Fibroblast of peridontal ligament (primary cell): ENCODE measurements around the gene PRTFDC1.
A peak's percentile ranks its signal among the peaks of the same experiment; 100 is the strongest.
"Not testable (repeated sequence)": the region's sequence is repeated elsewhere in the genome, so short reads cannot be mapped to it uniquely, and the experiment has no call there.

ENCODE experiments used
- DNase-seq: peaks from one replicate; pipeline ENCODE4 v3.0.0-alpha.2; 2010; ENCODE audit errors: extremely low read depth

Gene PRTFDC1

DNA sequence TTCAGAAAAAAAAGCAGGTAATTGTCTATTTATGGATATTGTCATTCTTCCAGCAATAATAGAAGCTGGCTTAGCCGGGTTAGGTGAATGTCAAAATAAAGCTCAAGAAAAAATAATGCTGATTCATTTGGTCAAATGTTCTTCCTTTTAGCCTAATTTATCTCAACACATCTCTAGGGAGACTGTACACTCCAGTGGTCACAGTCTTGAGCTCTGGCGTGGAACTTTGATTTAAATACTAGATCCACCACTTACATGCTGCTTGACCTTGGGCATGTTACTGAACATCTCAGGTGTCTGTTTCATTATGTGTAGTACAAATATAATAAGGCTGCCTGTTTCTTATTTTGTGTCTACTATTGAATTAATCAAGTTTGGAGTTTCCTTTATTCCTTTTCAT, 22.0 kb downstream of the PRTFDC1 start:
- DNase-seq, result no peak

DNA sequence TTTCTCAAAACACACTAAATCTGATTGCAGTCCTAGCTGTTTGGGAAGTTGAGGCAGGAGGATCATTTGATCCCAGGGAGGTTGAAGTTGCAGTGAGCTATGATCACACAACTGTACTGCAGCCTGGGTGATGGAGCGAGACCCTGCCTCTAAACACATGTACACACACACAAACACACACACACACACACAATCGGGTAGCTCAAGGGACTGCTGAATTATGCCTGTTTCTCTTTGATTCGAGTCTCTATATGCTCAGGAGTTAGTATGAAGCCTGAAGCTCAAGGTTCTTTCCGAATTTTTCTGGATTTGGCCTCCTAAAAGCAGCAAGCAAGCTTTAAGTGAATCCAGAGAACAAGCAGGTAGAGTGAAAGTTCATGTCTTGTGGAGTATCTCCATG, 22.5 kb downstream of the PRTFDC1 start:
- DNase-seq, result no peak

DNA sequence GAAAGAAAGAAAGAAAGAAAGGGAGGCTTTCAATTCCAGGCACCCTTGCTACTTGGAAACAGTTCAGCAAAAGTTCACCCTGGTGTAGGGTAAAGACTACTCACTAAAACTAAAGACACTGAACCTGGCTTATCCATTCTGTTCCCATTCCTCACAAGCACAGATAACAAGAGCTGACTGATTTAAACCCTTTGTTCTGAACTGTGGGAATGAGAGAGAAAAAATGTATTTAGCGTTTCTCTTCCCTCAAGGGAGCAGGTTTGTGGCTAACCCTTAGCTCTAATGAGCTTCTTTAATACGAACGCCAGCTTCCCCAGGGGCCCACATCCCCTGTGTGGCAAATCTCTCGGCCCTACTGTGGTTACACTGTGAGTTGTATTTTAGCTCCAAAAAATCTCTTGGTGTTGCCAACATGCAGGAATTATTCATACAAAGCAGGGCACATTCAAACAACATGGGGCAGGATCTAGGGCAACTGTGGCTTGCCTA, 23.3 kb downstream of the PRTFDC1 start:
- DNase-seq, result peak; percentile 97

DNA sequence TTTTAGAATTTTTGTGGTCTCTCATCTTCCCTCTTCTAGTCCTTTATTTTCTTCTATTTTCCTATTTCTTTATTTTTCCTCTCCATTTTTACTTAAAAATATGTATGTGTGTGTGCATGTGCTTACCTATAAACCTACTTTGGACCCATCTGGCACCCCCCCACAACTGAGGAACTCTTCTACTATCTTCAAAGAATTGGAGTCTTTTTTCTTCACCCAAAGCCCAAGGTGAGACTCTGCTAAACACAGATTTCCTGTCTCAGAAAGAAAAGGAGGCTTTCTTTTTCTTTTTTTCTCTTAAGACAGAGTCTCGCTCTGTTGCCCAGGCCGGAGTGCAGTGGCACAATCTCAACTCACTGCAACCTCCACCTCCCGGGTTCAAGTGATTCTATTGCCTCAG, 24.2 kb downstream of the PRTFDC1 start:
- DNase-seq, result no peak

DNA sequence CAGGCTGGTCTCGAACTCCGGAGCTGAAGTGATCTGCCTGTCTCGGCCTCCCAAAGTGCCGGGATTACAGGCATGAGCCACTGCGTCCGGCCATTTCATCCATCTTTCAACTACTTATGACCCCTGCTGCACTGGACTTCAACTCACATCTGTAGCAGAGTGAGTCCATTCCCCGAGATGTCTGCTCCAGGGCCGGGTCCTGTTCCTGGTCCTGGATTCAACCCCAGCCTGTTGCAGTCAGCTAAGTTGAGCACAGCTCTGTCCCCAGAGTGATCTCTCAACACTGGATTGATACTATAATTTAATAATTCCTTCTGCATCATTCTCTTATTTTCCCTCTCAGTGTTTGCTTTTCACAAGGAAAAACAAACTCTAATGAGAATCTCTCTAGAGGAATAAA, 25.8 kb downstream of the PRTFDC1 start:
- DNase-seq, result no peak

DNA sequence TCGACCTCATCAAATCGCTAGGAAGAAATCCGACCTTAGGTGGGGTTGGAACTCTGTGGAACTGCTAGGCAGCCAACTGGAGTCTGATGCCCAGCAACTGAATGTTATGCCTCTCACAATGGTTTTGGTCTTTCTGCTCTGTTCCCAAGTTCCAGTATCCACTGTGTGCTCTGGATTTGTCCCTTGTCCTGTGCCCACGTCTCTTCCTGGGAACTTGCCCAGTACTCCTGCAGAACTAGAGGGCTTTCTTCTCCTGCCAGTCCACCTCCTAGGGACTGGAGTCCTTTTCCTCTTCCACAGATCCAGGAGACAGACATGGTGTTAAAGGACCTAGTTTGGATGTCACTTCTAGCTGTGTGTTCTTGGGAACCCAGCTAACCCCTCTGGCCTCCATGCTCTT, 26.6 kb downstream of the PRTFDC1 start:
- no peak for DNase-seq

DNA sequence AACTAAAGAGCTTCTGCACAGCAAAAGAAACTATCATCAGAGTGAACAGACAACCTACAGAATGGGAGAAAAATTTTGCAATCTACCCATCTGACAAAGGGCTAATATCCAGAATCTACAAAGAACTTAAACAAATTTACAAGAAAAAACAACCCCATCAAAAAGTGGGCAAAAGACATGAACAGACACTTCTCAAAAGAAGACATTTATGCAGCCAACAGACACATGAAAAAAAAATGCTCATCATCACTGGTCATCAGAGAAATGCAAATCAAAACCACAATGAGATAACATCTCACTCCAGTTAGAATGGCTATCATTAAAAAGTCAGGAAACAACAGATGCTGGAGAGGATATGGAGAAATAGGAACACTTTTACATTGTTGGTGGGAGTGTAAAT, 27.9 kb downstream of the PRTFDC1 start:
- DNase-seq, result not testable (repeated sequence)

DNA sequence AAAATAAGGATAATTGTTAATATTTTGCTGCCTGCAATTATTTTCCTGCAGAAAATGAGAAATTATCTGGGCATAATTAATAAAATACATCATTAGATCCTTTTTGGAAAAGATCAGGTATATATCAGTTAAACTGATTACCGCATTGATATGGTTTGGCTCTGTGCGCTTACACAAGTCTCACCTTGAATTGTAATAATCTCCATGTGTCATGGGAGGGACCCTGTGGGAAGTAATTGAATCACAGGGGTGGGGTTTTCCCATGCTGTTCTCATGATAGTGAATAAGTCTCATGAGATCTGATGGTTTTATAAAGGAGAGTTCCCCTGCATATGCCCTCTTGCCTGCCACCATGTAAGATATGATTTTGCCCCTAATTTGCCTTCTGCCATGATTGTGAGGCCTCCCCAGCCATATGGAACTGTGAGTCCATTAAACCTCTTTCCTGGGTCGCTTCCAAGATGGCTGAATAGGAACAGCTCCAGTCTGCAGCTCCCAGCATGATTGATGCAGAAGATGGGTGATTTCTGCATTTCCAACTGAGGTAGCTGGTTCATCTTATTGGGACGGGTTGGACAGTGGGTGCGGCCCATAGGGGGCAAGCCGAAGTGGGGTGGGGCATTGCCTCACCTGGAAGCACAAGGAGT, 30.1 kb downstream of the PRTFDC1 start:
- not testable (repeated sequence) for DNase-seq

DNA sequence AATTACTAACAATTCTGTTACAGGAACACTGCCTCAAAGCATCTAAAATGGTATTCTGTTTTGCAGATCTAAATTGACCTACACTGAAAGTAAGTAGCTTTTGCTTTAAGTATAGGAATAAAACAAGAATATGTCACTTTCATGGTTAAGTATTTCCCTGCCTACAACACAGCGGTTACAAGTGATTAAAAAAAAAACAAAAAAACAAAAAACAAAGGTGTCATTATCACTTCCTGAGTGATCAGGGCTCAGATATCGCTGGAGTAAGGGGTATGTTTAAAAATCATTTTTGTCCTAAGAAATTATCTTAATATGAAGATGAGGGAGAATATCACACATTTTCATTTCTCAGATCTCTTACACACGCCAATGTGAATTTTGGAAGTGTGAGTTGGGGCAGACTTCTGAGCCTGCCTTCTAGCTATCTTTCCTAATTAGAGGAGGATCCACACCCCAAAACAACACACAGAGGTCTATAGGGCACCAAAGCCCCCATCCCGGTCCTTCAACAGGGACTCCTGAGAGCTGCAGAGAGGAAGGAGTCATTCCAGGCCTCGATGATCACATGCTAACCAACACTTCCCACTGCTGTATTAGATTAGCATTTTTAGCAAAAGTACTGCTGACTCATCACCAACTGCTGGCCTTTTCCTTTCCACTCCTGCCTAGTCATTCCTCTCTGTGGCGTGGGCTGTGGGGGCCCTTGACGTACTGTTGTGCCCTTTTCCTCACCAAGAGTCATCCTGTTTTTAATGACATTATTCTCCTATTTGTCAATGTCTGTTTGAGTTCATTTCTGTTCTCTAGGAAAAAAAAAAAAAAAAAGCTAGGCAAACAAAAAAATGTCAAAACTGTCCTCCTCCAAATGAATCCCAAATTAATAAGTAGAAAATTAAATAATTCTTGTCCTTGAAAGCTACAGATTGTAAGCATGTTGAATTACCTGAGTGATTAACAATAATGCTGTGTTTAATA, 31.2 kb downstream of the PRTFDC1 start:
- DNase-seq, result peak; percentile 97

DNA sequence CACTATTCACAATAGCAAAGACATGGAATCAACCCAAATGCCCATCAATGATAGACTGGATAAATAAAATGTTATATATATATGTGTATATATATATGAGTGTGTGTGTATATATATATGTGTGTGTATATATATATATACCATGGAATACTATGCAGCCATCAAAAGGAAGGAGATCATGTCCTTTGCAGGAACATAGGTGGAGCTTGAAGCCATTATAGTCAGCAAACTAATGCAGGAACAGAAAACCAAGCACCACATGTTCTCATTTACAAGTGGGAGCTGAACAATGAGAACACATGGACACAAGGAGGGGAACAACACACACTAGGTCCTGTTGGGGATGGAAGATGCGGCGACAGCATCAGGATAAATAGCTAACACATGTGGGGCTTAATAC, 32.2 kb downstream of the PRTFDC1 start:
- DNase-seq, result not testable (repeated sequence)

DNA sequence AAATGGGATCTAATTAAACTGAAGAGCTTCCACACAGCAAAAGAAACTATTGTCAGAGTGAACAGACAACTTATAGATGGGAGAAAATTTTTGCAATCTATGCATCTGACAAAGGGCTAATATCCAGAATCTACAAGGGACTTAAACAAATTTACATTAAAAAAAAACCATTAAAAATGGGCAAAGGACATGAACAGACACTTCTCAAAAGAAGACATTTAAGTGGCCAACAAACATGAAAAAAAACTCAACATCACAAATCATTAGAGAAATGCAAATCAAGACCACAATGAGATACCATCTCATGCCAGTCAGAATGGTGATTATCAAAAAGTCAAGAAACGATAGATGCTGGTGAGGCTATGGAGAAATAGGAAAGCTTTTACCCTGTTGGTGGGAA, 32.8 kb downstream of the PRTFDC1 start:
- not testable (repeated sequence) for DNase-seq

DNA sequence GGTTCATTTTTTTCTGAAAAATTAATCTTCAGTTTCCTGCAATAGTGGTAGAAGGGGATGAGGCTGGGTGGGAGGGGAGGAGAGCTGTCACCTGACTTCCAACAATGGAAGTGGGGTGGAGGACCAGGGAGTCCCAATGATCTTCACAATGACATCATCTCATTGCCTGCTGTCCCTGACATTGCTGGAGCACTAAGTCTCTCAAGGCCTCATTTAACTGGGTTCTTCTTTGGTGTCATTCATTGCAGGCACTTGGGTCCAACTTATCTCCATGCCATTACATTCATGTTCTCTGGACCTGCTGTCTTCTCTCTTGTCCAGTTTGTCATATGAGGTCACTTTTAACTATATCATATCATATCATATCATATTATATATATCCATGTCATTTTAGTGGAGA, 34.4 kb downstream of the PRTFDC1 start:
- DNase-seq, result no peak

DNA sequence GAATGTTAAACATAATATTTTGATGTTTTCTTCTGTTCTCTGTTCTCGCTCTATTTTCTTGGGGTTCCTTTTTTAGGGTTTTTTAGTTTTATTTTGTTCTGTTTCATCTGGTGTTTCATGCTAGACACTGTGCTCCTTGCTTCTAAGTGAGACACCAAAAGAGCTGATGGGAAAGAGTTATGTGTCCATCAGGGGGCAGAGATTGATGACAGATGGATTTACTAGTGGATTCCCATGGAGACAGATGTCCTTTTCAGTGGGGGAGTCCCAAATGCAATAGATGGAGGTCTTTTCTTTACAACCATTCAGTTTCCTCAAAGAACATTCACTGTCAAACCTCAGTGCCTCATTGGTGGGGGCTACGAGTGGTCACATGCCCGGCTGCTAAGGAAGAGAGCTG, 34.9 kb downstream of the PRTFDC1 start:
- DNase-seq, result no peak

DNA sequence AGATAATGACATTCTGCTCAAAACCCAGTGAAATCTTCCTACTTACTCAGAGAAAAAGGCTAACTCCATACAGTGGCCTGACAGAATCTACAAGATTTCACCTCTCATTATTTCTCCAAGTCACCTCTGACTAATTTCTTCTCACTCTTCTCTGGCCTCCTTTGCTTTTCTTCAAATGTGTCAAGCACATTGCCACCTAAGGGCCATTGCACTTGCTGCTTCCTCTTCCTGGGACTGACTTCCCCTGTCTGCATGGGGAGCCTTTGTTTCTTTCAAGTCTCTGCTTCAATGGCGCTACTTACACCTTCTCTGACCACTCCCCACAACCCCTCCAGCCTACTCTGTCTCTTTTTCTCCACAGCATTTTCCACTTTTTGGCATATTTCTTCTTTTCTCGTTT, 36.0 kb downstream of the PRTFDC1 start:
- DNase-seq, result no peak

DNA sequence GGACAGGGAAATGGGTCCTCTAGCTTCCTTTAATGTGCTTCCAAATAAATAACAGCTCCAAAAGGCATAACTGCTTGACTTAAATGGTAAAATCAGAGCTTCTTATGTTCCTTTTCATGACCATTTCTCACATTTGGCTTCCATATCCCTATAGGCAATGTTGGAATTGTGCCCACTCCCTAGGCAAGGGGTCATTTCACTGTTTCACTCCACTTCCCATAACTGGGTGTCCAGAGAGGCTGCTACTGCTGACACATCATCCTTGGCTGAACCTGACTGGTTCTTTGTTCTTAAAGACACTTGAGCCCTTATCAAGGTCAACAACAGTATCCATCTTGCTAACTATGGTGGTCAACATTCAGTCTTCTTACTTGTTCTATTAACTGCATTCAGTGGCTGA, 37.1 kb downstream of the PRTFDC1 start:
- DNase-seq, result no peak

DNA sequence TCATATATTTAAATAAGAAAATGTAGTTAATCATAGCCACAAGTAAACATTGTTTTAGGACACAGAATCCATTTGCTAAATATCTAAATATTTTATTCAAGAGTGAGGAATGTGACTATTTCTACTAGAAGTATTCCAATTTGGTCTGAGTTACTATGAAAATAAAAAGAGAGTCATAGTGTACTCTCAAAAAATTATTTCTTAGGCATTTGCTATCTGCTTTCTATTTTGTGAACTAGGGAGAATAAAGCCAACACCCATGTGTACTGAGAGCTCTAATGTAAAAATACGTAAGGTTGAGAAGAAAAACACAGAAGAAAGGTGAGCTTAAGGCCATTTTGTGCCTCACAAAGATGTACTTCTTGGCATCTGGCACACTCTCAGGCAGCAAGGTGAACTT, 38.3 kb downstream of the PRTFDC1 start:
- no peak for DNase-seq

DNA sequence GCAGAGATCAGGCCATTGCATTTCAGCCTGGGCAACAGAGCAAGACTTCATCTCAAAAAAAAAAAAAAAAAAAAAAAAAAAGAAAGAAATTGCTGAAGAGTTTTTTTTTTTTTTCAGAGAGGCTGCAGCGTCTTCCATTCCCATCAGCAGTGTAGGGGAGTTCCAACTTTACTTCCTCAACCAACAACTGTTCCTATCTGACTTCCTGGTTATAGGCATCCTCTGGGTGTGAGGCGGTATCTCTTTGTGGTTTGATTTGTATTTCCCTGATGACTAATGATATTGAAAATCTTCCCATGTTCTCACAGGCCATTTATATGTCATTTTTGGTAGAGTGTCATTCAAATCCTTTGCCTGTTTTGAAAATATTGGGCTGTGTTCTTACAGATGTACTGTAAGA, 40.2 kb downstream of the PRTFDC1 start:
- no peak for DNase-seq

DNA sequence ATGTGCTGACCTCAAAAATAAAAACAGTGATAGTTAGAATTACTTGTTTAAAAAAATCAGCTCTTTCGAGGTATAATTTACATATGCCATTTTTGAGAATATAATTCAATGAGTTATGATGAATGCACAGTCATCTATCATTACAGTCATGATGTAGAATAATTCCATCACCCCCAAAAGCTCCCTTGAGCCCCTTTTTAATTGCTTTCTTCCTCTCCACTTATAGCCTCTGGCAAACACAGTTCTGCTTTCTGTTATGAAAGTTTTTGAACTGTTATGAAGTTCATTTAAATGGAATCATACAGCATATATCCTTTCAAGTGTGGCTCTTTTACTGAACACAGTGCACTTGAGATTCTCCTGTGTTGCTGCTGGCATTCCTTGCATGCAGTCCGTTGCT, 41.4 kb downstream of the PRTFDC1 start:
- DNase-seq, result no peak

DNA sequence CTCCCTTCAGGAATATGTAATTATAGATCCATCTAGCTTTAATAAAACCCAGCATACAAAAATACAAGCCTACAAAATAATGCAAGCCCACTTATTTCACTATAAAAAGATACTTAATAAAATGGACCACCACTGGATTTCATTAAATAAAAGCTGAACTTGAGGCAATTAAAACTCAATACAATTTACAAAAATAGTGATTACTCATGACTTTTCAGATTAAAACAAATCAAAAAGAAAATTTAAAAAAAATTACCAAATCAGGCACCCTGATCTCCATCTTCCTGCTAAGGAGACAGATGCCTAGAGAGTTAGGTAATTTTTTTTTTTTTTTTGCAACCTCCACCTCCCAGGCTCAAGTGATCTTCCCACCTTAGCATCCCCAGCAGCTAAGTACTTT, 41.8 kb downstream of the PRTFDC1 start:
- DNase-seq, result no peak

DNA sequence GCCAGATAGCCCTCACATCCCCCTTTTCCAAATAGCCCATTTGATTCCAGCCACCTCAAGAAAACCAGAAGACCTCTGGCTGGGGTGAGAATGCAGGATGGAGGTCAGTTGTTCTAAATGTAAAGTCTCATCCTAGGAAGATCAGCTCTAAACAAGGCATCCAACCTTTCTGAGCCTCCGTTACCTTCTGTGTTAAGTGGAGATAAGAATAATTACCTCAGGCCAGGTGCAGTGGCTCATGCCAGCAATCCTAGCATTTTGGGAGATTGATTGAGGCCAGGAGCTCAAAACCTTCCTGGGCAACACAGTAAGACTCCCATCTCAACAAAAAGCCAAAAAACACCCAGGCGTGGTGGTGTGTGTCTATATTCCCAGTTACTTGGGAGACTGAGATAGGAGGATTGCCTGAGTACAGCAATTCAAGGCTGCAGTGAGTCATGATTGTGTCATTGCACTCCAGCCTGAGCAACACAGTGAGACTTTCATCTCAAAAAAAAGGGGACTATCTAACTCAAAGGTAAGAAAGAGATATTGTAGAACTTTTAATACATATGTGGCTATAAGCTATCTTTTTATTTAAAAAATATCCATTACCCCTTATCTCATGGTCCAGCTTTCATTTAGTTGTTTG, 43.5 kb downstream of the PRTFDC1 start:
- DNase-seq, result peak; percentile 69

DNA sequence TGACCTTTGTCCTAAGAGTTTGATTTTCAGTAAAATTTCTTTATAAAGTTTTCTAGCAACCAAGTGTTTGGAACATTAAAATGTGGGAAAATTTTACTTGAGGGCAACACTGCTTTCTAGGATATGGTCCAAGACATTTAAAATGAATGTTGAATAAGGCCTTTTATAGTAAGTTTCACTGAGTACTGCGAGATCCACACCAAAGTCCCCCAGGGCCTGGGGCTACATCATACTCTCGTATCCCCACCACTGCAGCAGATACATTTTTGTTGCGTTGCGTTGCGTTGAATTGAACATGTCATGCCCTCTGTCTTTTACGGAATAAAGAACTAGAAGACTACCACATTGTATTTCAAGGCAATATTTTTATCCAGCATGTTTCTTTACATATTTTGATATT, 44.5 kb downstream of the PRTFDC1 start:
- no peak for DNase-seq

DNA sequence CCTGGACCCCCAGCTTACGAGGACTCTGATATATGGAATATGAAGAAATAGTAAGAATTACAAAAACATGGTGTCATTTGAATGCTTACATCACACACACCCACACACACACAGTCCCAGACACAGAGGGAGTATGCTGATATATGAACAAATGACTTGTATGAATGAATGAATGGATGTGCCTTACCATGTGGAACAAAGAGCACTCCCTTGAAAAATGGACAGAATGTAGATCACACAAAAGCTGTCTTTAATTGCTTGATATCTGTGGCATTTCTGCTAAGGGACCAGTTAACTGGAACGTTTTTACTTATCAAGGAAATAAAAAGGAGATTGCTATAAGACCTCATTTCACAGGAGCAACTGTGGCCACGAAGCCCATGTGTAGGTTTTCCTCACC, 46.0 kb downstream of the PRTFDC1 start:
- DNase-seq, result no peak

DNA sequence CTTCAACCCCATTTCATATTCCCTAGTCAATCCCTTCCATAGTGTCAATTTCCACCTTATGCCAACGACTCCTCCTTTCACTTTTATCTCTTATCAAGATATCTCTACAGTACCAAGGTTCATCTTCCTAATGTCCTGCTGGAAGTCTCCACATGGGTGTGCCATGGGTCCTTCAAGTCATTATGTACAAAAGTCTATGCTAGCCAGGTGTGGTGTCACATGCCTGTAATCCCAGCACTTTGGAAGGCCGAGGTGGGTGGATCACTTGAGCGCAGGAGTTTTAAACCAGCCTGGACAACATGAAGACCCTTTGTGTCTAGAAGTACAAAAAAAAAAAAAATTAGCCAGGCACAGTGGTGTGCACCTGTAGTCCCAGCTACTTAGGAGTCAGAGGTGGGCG, 47.6 kb downstream of the PRTFDC1 start:
- DNase-seq, result no peak
